Muscle of arm (tissue), 12 donors: ENCODE data around the gene CACNA1B. TPM values are rescaled to one million over a fixed set of nuclear protein-coding genes. Genes with fewer than 3 reads are reported as not detected.
"Not testable (repeated sequence)": the region's sequence is repeated elsewhere in the genome, so short reads cannot be mapped to it uniquely, and the experiment has no call there.

ENCODE experiments used
- DNase-seq: peaks from one replicate; pipeline ENCODE4 v3.0.0-alpha.2; 2013
- polyA plus RNA-seq, 12 donors: library from polyadenylated mRNA; unstranded; fragments of 120-200 nt; gene quantifications; one replicate each; pipeline ENCODE4 v1.2.1, GENCODE V29; 2013; ENCODE audit not compliant: insufficient read length in 12 of 12

The CACNA1B gene
- polyA plus RNA-seq, 12 donors = 0.28 to 1.2 (median 0.59) TPM; not detected in 2

- DNase-seq = no peak
These were observed 194.7 kb downstream of the CACNA1B start for GRCh38 chr9:138072161-138072842.

- no peak for DNase-seq
These were observed 195.3 kb downstream of the CACNA1B start for GRCh38 chr9:138072897-138073296.

GRCh38 chr9:138073408-138073807, 195.8 kb downstream of the CACNA1B start:
- no peak for DNase-seq

GRCh38 chr9:138073808-138074207, 196.2 kb downstream of the CACNA1B start:
- DNase-seq = no peak

GRCh38 chr9:138074516-138074915, 196.9 kb downstream of the CACNA1B start:
- DNase-seq = no peak

GRCh38 chr9:138075496-138075895, 197.9 kb downstream of the CACNA1B start:
- DNase-seq = no peak

- no peak for DNase-seq
These were observed 198.5 kb downstream of the CACNA1B start for GRCh38 chr9:138075961-138076649.

- DNase-seq = no peak
These were observed 199.0 kb downstream of the CACNA1B start for GRCh38 chr9:138076650-138077009.

GRCh38 chr9:138077126-138077525, 199.5 kb downstream of the CACNA1B start:
- DNase-seq = no peak

- no peak for DNase-seq
These were observed 200.4 kb downstream of the CACNA1B start for GRCh38 chr9:138077898-138078540.

GRCh38 chr9:138078846-138079245, 201.3 kb downstream of the CACNA1B start:
- no peak for DNase-seq

GRCh38 chr9:138080979-138081378, 203.4 kb downstream of the CACNA1B start:
- no peak for DNase-seq

- DNase-seq = no peak
These were observed 205.5 kb downstream of the CACNA1B start for GRCh38 chr9:138082918-138083636.

GRCh38 chr9:138083873-138084272, 206.3 kb downstream of the CACNA1B start:
- no peak for DNase-seq

GRCh38 chr9:138085568-138085967, 208.0 kb downstream of the CACNA1B start:
- no peak for DNase-seq

GRCh38 chr9:138092057-138092456, 214.5 kb downstream of the CACNA1B start:
- DNase-seq = not testable (repeated sequence)

- DNase-seq = no peak
These were observed 216.4 kb downstream of the CACNA1B start for GRCh38 chr9:138094028-138094427.

- no peak for DNase-seq
These were observed 218.4 kb downstream of the CACNA1B start for GRCh38 chr9:138095813-138096518.

GRCh38 chr9:138096519-138096845, 218.9 kb downstream of the CACNA1B start:
- no peak for DNase-seq

- no peak for DNase-seq
These were observed 220.0 kb downstream of the CACNA1B start for GRCh38 chr9:138097501-138097991.

- no peak for DNase-seq
These were observed 220.7 kb downstream of the CACNA1B start for GRCh38 chr9:138098116-138098907.
